Mesodermal cell (in vitro differentiated cells): Measurements from ENCODE around the gene TIGAR.

Experiments used
- H3K27ac ChIP-seq: 2 replicates; pipeline ENCODE4 v1.7.0; 2013; ENCODE audit warnings: mild to moderate bottlenecking, low read depth, low read length, moderate library complexity; ENCODE audit not compliant: severe bottlenecking
- H3K36me3 ChIP-seq: 2 replicates; pipeline ENCODE4 v1.7.1; 2013; ENCODE audit warnings: mild to moderate bottlenecking, low read length, moderate library complexity; ENCODE audit not compliant: control insufficient read depth, insufficient read depth
- H3K4me1 ChIP-seq: one replicate; pipeline ENCODE4 v1.7.1; 2013; ENCODE audit warnings: mild to moderate bottlenecking, low read length; ENCODE audit not compliant: insufficient read depth, control insufficient read depth, poor library complexity, severe bottlenecking
- H3K4me3 ChIP-seq: 2 replicates; pipeline ENCODE4 v1.7.0; 2013; ENCODE audit warnings: low read length, control low read depth, mild to moderate bottlenecking; ENCODE audit not compliant: insufficient read depth, poor library complexity, severe bottlenecking; ENCODE audit errors: extremely low read depth
- H3K9me3 ChIP-seq: 2 replicates; pipeline ENCODE4 v1.7.1; 2013; ENCODE audit warnings: mild to moderate bottlenecking, low read length, moderate library complexity; ENCODE audit not compliant: control insufficient read depth
- WGBS, 2 experiments: methylation state at CpG; one replicate each; pipeline ENCODE4 v1.1.5; 2013; ENCODE audit warnings: missing lambda C conversion rate in 2 of 2; ENCODE audit not compliant: insufficient coverage in 2 of 2; 5-methylcytosine and 5-hydroxymethylcytosine counted together

The TIGAR gene

DNA sequence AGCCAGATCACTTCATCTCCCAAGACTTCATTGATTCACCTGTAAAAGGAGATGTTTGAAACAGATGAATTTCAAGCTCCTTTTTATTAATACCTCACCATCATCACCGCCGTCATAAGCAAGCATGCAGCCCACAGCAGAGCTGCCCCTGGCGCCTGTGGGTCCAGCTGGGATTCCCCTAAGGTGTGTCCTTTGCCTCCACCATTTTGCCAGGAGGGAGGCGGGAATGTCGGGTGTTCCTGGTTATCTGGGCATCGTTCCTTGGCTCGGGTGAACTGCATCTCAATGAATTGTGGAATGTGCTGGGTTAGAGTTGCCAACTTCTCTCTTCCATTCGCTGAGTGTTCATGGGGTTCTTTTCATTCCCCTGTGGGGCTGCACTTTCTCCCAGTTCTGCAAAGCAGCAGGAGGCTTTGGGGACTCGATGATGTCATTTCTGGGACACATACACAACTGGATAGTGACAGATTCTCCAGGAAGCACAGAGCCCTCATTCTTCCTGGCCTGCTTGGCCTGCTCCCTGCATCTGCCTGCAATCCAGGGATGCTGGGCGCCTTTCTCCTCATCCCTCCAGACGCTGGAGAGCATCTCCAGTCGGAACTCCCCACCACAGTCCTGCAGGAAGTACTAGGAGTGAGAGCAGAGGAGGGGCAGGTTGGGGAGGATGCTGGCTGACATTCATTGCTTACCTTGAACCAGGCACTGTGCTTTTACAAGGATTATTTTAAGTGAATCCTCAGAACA lies 37.3 kb upstream of the TIGAR start:
- Histone ChIP-seq H3K36me3 (peaks cover 96% of the 10 kb centered on the region), H3K4me1 (peaks cover 41% of the 10 kb centered on the region)

DNA sequence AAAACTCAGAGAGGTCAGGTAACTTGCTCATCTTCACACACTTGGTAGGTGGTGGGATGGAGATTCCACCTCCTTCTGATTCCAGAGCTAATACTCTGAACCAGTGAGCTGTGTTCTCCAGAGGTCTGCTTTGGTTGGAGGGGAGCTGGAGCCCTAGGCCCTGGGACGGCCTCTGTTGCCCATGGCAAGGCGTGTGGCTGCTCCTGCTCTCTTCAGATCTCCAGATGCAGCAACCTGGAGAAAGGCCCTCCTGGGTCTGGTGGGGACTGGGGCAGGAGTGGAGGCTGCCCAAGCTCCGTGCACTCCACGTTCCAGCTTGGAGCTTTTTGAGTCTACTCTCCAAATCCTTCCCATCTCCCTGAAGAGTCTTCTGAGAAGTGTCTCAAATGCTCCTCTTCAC lies 36.7 kb upstream of the TIGAR start:
- H3K4me3 ChIP-seq: no peak overlapping the region
- H3K9me3 ChIP-seq: no peaks in the 10 kb centered on the region
- WGBS, 2 experiments: 100% methylated on average over 1 to 4 of the region's 4 CpGs
- peaks cover 41% of the 10 kb centered on the region for H3K4me1 ChIP-seq
- H3K36me3 ChIP-seq: peaks cover 96% of the 10 kb centered on the region
- H3K27ac ChIP-seq: no peak overlapping the region

More for the DNA sequence above, 37.3 kb upstream of the TIGAR start:
- no peak overlapping the region for H3K4me3 ChIP-seq
- H3K27ac ChIP-seq: no peak overlapping the region
- no peaks in the 10 kb centered on the region for H3K9me3 ChIP-seq
- WGBS, 2 experiments: 96 to 99% methylated on average over 8 to 12 of the region's 12 CpGs

GRCh38 chr12:4285070-4285469 lies 35.9 kb upstream of the TIGAR start:
- H3K4me1 ChIP-seq: peaks cover 41% of the 10 kb centered on the region
- H3K36me3 ChIP-seq: peaks cover 96% of the 10 kb centered on the region
- 96 to 97% methylated on average over 6 to 7 of the region's 8 CpGs for WGBS, 2 experiments
- H3K27ac ChIP-seq: no peak overlapping the region
- H3K9me3 ChIP-seq: no peaks in the 10 kb centered on the region
- H3K4me3 ChIP-seq: no peak overlapping the region

DNA sequence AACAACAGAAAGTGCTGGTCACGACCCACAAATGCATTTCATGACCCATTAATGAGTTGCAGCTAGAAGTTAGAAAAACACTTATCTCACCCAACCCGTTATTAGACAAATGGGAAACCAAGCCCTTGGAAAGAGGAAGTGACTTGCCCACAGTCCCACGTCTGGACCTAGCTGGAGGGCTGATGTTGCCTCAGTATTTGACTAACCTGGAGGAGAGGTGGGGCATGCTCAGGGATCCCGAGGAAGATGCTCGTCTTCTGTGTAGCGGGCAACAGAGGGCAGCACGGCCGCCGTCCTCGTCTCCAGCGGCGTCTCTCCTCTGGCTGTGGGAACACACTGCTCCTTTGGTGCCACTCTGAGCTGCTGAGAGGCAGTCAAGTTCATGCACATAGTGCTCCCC lies 34.8 kb upstream of the TIGAR start:
- peaks cover 32% of the 10 kb centered on the region for H3K4me1 ChIP-seq
- H3K4me3 ChIP-seq: no peak overlapping the region
- peaks cover 97% of the 10 kb centered on the region for H3K36me3 ChIP-seq
- H3K9me3 ChIP-seq: no peaks in the 10 kb centered on the region
- 95% methylated on average over 8 to 10 of the region's 12 CpGs for WGBS, 2 experiments
- no peak overlapping the region for H3K27ac ChIP-seq

GRCh38 chr12:4286771-4287317 lies 34.2 kb upstream of the TIGAR start:
- H3K4me3 ChIP-seq: no peak overlapping the region
- 93 to 97% methylated on average over 10 to 11 of the region's 14 CpGs for WGBS, 2 experiments
- no peak overlapping the region for H3K27ac ChIP-seq
- H3K4me1 ChIP-seq: peaks cover 32% of the 10 kb centered on the region
- H3K9me3 ChIP-seq: no peaks in the 10 kb centered on the region
- H3K36me3 ChIP-seq: peaks cover 98% of the 10 kb centered on the region

DNA sequence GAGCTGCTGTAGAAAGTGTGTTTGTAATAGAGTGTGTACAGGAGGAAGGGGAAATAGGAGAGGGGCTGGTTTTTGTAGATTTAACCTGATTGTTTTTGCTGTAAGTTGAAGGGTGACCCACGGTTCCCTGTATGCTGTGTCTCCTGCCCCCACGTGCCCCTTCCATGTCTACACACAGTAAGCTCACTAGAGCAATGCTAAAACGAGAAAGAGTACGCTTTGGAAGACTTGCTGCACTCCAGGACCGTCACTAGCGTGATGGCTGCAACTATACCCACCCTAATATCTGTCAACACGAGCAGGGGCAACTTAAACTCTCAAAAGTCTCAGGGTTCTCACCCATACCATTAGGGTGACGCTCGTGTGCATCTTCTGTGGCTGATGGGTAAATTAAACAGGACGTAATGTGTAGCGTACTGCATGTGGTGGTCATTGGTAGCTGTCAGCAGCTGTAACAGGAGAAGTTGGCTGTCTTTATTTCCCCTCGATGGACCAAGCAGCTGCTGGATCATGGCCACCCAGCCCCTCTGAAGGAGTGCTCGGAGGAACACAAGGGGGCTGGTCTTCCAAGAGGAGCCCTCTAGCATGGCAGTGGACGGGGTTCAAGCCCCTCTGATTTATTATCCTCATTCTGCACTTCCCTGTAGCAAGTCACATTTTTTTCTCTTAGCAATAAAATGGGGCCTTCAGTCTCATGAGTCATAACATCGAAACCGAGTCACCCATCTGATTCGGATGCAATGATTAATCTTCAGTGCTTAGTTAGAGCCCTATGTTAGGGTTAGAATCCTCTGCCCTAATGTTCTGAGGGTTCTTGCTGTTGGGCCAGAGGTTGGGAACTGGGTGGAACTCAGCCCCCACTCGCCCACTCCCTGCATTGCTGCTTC lies 33.4 kb upstream of the TIGAR start:
- Histone ChIP-seq H3K27ac (peak overlapping the region; percentile 78), H3K9me3 (no peaks in the 10 kb centered on the region), H3K36me3 (peaks cover 98% of the 10 kb centered on the region), H3K4me1 (peaks cover 32% of the 10 kb centered on the region), H3K4me3 (no peak overlapping the region)
- WGBS, 2 experiments: 91 to 97% methylated on average over 10 of the region's 18 CpGs

- 89 to 92% methylated on average over 18 to 20 of the region's 20 CpGs for WGBS, 2 experiments
- Histone ChIP-seq H3K4me1 (peaks cover 34% of the 10 kb centered on the region), H3K4me3 (no peak overlapping the region), H3K27ac (peak overlapping the region; percentile 78), H3K36me3 (peaks cover 98% of the 10 kb centered on the region), H3K9me3 (no peaks in the 10 kb centered on the region)
Observed at GRCh38 chr12:4288296-4289131, 32.5 kb upstream of the TIGAR start.

DNA sequence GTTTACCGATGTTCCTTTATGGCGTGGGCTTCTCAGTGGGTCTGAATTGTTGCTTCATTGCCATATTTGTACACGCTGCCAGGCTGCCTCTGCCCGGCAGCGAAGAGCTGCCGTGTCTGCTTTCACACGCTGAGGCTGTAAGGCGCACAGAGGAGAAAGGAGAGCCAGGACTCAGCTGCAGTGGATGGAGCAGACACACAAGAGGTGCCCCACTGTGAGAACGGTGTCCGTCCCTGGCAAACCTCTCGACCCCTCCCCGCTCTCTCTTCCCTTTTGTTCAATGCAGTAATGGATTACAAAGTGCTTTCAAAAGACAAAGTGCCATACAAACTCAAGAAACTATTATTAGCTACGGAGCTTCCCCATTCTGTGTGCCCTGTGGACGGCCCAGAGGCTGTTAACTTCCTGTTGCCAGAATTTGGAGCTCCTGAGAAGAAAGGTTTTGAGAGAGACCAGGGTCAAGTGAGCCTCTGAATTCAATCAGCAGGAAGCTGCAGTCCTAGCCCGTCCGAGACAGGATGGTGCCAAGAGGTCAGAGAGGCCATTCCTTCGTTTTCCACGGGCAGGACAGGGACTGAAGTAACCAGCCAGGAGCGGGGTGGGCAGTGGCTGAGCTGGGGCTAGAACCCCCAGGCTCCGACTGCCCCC lies 31.7 kb upstream of the TIGAR start:
- Histone ChIP-seq H3K9me3 (no peaks in the 10 kb centered on the region), H3K27ac (peak overlapping the region; percentile 78), H3K4me3 (no peak overlapping the region), H3K4me1 (peaks cover 34% of the 10 kb centered on the region), H3K36me3 (peaks cover 98% of the 10 kb centered on the region)
- WGBS, 2 experiments: 73 to 82% methylated on average over 14 to 16 of the region's 20 CpGs

- WGBS, 2 experiments: 92 to 93% methylated on average over 21 to 22 of the region's 28 CpGs
- Histone ChIP-seq H3K4me3 (no peak overlapping the region), H3K27ac (no peak overlapping the region), H3K4me1 (peaks cover 34% of the 10 kb centered on the region), H3K36me3 (peaks cover 100% of the 10 kb centered on the region), H3K9me3 (no peaks in the 10 kb centered on the region)
Observed at GRCh38 chr12:4289998-4290790, 30.8 kb upstream of the TIGAR start.
